GM11168 (cell line): Measurements from ENCODE around the gene YTHDF1.

Experiments used
- in situ Hi-C: fragments of 300-500 bp; cut with MboI; formaldehyde crosslinking; loops from one replicate; pipeline ENCODE4 v1.12.0; 2022; ENCODE audit warnings: low sequenced_read_pairs; ENCODE audit not compliant: unreplicated experiment

Gene YTHDF1

GRCh38 chr20:63176427-63177133 lies 39.4 kb downstream of the YTHDF1 start:
- in situ Hi-C loops = no loop called here

DNA sequence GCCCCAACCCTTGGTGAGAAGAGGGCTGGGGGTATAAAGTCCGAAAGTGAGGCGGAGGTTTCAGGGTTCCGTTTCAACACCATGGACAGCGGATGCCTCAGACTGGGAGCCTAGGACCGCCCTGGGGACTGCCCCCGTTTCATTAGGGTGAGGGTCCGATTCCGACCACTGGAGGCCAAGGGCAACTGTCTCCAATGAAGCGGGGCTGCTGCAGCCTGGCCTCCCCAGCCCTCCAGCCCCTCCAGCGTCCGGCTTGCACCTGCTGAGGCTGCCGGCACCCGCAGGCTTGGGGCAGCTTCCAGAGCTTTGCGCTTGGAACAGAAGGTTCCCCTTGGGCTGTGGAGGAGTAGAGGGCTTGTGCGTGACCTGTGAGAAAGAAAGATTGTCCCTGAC lies 39.9 kb downstream of the YTHDF1 start:
- in situ Hi-C loops = no loop called here

DNA sequence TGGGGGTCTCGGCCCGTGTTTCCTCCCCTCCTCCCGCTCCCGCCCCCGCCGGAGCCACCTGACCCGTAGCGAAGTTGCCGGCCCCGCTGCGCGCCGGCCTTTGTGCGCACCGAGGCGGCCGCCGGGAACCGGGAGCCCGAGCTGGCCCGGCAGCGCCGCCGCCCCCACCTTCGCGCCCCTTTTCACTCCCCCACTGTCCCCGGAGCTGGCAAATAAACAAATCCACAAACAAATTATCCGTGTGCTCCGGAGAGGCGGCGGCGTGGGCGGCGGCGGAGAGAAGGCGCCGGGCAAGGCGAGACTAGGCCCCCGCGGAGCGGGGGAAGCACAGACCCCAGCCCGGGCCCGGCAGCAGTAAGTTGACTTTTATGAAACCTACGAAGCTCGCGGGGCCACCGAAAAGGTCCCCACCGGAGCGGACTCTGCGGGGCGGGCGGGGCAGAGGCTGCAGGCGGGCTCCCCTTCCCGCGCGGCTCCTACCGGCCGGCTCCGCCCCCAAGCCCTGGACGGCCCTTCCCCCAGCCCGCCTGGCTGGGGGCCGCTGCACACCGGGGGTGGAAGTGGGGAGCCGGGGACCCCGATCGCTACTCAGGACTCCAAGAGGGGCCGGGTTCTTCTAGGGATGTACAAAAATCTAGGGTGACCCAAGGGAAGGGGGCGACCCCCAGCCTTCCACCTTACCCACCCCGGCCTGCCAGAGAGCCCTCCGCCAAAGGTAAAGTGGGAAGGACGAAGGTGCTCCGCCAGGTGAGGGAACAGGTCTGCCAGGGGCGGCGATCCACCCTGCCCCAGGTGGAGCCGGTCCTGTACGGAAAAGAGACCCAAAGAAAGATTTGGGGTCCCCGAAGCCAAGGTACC lies 40.7 kb downstream of the YTHDF1 start:
- in situ Hi-C loops = no loop called here

DNA sequence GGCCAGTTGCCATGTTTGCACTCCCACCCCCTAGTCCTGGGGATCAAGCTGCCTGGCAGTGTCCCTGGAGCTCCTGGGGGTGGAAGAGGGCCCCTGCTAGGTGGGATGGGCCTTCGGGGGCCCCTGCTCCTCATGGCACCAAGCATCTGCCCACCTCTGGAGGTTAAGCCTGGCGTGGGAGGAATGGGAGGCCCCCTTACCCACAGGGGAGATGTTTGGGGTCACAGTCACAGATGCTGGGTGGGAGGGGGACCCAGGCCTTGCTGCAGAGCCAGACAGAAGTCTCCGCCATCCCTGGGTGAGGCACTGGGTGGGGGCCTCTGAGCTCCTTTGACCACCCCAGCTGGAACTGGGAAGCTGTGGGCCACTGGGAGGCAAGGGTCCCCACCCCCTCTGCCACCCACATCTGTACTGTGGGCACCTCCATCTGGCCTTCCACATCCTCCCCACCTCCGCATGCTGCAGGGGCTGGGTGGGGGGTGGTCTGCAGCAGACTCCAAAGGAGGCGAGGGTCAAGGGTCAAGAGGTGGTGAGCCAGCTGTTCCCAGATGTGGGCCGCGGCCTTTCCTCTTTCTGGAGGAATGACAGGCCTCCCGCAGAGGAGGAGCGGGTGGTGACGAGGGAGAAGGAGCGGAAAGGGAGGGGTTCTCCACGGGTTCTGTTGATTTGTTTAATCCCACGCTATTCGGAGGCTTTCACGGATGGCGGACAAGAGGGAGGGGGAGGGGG lies 41.5 kb downstream of the YTHDF1 start:
- in situ Hi-C loops = no loop called here

DNA sequence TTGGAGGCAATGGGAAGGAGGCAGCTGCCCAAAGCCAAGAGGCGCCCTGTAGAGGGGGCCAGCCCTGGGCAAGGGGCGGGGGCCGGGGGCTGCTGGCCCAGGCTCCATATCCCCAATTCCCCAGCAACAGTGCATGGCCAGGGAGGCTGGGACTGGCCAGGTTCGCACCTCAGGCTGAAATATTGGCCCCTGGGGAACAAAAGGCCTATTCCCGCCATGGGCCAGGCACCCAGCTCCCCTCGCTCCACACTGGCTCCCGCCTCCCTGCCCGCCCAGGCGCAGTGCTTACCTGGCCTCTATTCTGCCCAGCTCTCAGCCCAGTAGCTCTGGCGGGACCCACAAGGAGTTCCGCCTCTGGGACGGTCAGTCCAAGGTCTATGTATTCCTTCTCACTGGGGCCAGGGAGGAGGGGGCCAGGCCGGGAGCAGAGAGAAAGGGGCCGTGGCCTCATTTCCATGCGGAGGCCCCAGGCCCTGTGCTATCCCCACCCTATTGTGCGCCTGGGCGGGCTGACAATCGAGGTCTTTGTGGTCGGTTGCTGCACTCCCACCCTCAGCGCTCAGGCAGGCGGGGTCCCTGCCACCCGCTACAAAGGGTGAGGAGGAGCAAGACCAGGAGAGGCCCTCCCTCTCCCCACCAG lies 42.3 kb downstream of the YTHDF1 start:
- in situ Hi-C loops = no loop called here

GRCh38 chr20:63172726-63173125 lies 43.2 kb downstream of the YTHDF1 start:
- in situ Hi-C loops = no loop called here

DNA sequence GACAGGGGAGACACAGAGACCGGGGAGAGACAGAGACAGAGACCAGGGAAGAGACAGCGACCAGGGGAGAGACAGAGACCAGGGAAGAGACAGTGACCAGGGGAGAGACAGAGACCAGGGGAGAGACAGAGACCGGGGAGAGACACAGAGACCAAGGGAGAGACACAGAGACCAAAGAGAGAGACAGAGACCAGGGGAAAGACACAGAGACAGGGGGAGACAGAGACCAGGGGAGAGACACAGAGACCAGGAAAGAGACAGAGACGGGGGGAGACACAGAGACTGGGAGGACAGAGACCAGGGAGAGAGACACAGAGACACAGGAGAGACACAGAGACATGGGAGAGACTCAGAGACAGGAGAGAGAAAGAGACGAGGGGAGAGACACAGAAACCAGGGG lies 43.9 kb downstream of the YTHDF1 start:
- in situ Hi-C loops = no loop called here

GRCh38 chr20:63169681-63170080 lies 46.2 kb downstream of the YTHDF1 start:
- in situ Hi-C loops = no loop called here

DNA sequence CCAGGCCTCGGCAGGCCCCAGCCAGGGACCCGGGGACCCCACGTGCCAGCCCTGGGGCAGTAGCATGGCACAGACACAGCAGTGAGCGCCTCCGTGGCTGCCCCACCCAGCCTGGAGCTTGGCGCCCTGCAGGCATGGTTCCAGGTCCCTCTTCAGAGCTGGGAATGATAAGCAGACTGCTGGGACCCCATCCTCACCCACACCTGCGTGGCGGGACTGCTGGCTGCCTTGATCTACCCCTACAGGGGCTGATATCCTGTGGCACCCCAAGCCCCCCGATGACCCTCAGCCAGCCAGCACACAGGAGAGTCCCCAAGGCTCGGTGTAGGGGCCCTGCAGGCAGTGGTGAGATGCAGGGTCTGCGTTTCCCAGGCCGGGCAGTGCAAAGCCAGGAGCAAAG lies 47.1 kb downstream of the YTHDF1 start:
- in situ Hi-C loops = no loop called here

- in situ Hi-C loops = no loop called here
Observed at GRCh38 chr20:63167918-63168520, 47.9 kb downstream of the YTHDF1 start.

GRCh38 chr20:63167026-63167917 lies 48.7 kb downstream of the YTHDF1 start:
- in situ Hi-C loops = no loop called here

DNA sequence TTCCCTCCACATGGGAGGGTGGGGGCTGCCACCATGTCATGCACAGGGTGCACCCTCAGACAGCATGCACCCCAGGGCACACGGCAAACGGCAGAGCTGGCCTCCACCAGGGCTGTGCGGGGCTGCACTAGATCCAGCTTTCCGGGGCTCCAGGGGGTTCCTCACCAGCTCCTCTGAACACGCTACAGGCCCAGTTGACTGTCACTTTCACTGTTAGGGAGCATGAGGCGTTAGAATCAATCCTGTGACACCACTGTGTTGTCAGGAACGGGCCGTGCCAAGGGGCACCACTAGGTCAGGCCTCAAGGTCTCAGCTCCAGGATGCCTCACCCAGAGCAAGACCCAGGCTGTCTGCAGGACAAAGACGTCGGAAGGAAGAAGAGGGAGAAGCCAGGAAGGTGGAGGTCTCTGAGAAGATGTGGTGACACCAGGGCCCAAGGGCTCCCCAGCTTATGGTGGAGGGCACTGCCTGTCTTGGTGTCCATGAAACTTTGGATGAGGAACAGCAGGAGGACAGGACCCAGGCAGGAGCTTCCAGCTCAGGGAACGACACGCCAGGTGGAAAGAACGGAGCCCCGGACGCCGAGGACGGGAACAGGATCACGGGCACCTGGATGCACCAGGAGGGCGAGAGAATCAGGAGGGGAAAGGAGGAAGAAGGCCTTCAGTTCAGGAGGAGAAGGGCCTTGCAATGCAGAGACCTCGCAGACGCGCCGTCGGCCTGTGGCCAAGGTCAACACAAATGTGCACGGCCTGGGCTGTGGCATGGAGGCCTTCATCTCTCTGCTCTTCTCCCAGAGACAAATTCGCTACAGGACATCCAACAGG lies 49.5 kb downstream of the YTHDF1 start:
- in situ Hi-C loops = no loop called here

DNA sequence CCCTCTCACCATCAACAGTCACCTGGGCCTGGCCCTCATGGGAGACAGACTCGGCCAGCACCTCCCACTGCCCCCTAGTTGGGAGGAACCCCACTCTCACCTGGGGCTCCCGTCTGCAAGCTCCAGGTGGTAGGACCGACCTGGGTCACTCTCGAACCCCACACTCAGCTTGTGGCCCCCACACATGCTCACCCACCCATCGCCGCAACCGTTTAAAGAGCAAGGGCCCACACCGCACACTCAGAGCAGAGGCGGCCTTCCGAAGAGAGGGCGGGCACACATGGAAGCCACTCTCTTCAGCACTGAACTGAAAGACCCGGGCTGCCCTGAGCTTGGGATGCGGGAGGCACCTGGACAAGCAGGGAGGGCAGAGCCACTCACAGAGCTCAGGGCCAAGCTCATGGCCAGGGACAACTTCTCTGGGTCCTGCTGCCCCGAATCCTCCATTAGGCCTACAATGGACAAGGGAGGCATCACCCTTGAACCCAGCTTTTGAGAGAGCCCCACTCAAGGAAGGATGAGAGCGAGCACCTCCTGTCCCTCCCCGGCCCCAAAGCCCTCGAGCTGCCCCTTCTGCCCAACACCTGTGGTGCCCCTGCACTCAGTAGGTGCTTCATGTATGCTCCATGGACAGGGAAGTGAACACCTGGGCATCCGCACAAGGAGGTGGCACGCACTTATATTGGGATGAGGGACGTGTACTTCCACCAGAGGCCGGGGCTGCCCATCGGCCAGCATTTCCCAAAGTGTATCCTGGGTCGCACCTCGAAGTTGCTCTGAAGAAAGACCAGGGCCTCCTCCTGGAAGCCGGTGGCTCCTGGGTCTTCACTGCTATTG lies 50.4 kb downstream of the YTHDF1 start:
- in situ Hi-C loops = no loop called here

GRCh38 chr20:63164484-63165355 lies 51.2 kb downstream of the YTHDF1 start:
- in situ Hi-C loops = no loop called here

GRCh38 chr20:63163596-63164483 lies 52.1 kb downstream of the YTHDF1 start:
- in situ Hi-C loops = no loop called here

- in situ Hi-C loops = no loop called here
Observed at GRCh38 chr20:63163171-63163570, 52.8 kb downstream of the YTHDF1 start.
